ENCODE measurements around the gene AKAP6.

GRCh38 chr14:32594766-32595165 lies 265.7 kb downstream of the AKAP6 start:
- no peak for TF ChIP-seq POLR2A (IDR thresholded peaks at IDR 0.05; ENCODE audit: low read depth, low read length)
- TF ChIP-seq POLR2AphosphoS5 (IDR thresholded peaks at IDR 0.05; ENCODE audit: low read depth, low read length), result no peak
- no peak for TF ChIP-seq TAF1 (IDR thresholded peaks at IDR 0.05; ENCODE audit: low read depth, low read length)
- TF ChIP-seq SPI1 (IDR thresholded peaks at IDR 0.05; ENCODE audit: low read depth, low read length), result no peak
- no peak for TF ChIP-seq POU2F2 (IDR thresholded peaks at IDR 0.05; ENCODE audit: low read depth, low read length)

Measured in GM12891 (cell line).